LNCaP clone FGC (cell line): Measurements from ENCODE around the gene PLK3.

Experiments
- DNase-seq: peaks from one replicate; pipeline ENCODE4 v3.0.0-alpha.2; 2011; ENCODE audit warnings: low read depth
- H3K4me3 ChIP-seq: 2 replicates; pipeline ENCODE4 v1.5.1; 2011; ENCODE audit warnings: mild to moderate bottlenecking, low read depth, low read length, control low read depth
- CTCF ChIP-seq: IDR thresholded peaks from 2 replicates; pipeline ENCODE4 v1.5.1; 2012; ENCODE audit warnings: mild to moderate bottlenecking; ENCODE audit not compliant: control insufficient read depth, insufficient read depth; ENCODE audit errors: extremely low read depth

The PLK3 gene

GRCh38 chr1:44784094-44785028 lies 15.8 kb upstream of the PLK3 start:
- no peak overlapping the region for H3K4me3 ChIP-seq
- DNase-seq = no peak
- no peak for TF ChIP-seq CTCF

- no peak for DNase-seq
- no peak overlapping the region for H3K4me3 ChIP-seq
- no peak for TF ChIP-seq CTCF
These were observed 15.2 kb upstream of the PLK3 start for GRCh38 chr1:44785029-44785380.

- DNase-seq = no peak
- no peak for TF ChIP-seq CTCF
- H3K4me3 ChIP-seq = no peak overlapping the region
These were observed 14.6 kb upstream of the PLK3 start for GRCh38 chr1:44785501-44786137.

GRCh38 chr1:44786138-44786840 lies 13.9 kb upstream of the PLK3 start:
- H3K4me3 ChIP-seq = no peak overlapping the region
- TF ChIP-seq CTCF = peak; percentile 44
- no peak for DNase-seq

GRCh38 chr1:44786841-44787426 lies 13.2 kb upstream of the PLK3 start:
- no peak for TF ChIP-seq CTCF
- no peak for DNase-seq
- H3K4me3 ChIP-seq = no peak overlapping the region

- no peak overlapping the region for H3K4me3 ChIP-seq
- no peak for DNase-seq
- no peak for TF ChIP-seq CTCF
These were observed 12.7 kb upstream of the PLK3 start for GRCh38 chr1:44787506-44787905.
